NCI-H748 (cell line): ENCODE measurements around the gene MCRS1.
A peak's percentile ranks its signal among the peaks of the same experiment; 100 is the strongest.

Source experiments
- DNase-seq: peaks from one replicate; lab custom pipeline; 2025; ENCODE audit not compliant: unreplicated experiment; lab: John Stamatoyannopoulos, UW

MCRS1 gene

GRCh38 chr12:49583366-49584094, 15.6 kb upstream of the MCRS1 start:
- no peak for DNase-seq

GRCh38 chr12:49582850-49583249, 14.9 kb upstream of the MCRS1 start:
- DNase-seq = no peak

GRCh38 chr12:49582201-49582600, 14.3 kb upstream of the MCRS1 start:
- DNase-seq = no peak

GRCh38 chr12:49580572-49581535, 12.9 kb upstream of the MCRS1 start:
- peak; percentile 82 for DNase-seq

GRCh38 chr12:49578471-49579112, 10.7 kb upstream of the MCRS1 start:
- DNase-seq = no peak

GRCh38 chr12:49577589-49578315, 9.8 kb upstream of the MCRS1 start:
- DNase-seq = no peak

- DNase-seq = peak; percentile 27
Measured at GRCh38 chr12:49568442-49569162, 660 bp upstream of the MCRS1 start.

GRCh38 chr12:49567302-49567610, 686 bp downstream of the MCRS1 start:
- DNase-seq = no peak

- no peak for DNase-seq
Measured at GRCh38 chr12:49566361-49566760, 1.6 kb downstream of the MCRS1 start.

GRCh38 chr12:49565406-49566265, 2.3 kb downstream of the MCRS1 start:
- DNase-seq = no peak

- no peak for DNase-seq
Measured at GRCh38 chr12:49564686-49565405, 3.1 kb downstream of the MCRS1 start.

GRCh38 chr12:49563951-49564685, 3.8 kb downstream of the MCRS1 start:
- DNase-seq = no peak

GRCh38 chr12:49562831-49563230, 5.1 kb downstream of the MCRS1 start:
- no peak for DNase-seq

GRCh38 chr12:49562233-49562632, 5.7 kb downstream of the MCRS1 start:
- DNase-seq = no peak

GRCh38 chr12:49560695-49561094, 7.2 kb downstream of the MCRS1 start:
- no peak for DNase-seq

- no peak for DNase-seq
Measured at GRCh38 chr12:49559011-49559675, 8.8 kb downstream of the MCRS1 start.

GRCh38 chr12:49558526-49558925, 9.4 kb downstream of the MCRS1 start:
- no peak for DNase-seq

GRCh38 chr12:49557917-49558215, 10.1 kb downstream of the MCRS1 start:
- peak; percentile 9 for DNase-seq
